ENCODE measurements around the gene FOXN4. TPM values are rescaled to one million over a fixed set of nuclear protein-coding genes. Genes with fewer than 3 reads are reported as not detected.

The FOXN4 gene
- polyA plus RNA-seq, 1 donor, result 0.12 TPM

- no peak for DNase-seq
Measured at GRCh38 chr12:109258201-109258600, 50.9 kb downstream of the FOXN4 start.

GRCh38 chr12:109256011-109256410 is 53.1 kb downstream of the FOXN4 start:
- DNase-seq, result no peak

DNA sequence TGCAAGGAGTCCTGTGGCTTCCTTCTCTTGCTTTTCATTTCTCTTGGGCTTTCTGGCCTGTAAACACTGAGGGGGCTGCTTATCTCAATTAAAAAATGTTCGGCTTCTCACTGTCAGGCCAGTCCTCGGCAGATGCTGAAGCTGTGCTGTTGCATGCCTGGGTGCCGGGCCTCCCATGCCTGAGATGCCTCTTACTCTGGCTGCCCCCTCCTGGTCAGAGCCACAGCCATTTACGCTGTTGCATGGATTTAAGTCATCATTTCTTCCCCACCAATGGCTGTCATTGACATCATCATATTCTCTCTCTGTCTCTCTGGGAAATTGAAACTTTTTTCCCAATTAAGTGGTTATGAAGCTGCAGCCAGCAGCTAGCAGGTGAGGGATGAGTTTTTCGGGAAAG is 53.7 kb downstream of the FOXN4 start:
- DNase-seq, result no peak

DNA sequence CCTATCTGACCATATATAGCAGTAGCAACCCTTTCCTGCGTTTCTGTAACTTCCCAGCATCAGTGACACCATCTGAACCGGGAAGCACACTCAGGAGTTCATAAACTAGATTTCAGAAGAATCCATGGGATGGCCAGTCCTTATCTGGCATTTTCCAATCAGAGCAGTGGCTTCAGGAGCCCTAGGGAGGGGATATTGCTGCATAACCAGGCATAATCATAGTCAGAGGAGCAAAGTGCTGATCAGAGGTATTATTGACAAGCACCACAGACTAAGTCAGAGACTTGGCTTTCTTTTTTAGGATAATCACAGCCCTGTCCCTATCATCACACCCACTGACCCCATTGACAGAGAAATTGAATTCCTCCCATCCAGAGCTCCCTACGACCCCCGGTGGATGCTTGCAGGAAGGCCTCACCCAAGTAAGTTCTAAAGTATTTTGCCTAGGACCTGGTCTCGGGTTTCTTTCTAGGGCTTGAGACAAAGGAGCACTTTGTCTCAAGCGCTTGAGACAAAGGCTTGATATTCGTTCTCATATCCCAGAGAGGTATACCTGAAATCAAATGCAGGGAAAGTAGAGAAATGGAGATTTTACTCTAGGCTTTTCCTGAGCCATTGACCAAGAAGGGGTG is 55.1 kb downstream of the FOXN4 start:
- no peak for DNase-seq

- no peak for DNase-seq
Measured at GRCh38 chr12:109252799-109253198, 56.3 kb downstream of the FOXN4 start.

DNA sequence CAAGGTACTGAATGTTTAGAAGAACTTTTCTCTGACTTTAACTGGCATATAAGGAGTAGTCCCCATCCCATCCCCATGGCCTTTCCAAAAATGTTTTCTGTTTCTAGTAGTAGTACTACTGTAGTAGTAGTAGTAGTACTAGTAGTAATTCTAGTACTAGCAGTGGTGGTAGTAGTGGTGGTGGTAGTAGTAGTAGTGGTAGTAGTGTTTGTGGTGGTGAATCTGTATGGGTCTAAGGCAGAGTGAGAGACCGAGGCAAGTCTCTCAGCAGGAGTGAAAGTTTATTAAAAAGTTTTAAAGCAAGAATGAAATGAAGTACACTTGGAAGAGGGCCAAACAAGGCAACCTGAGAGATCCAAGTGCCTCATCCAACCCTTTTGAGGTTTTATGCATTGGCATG is 58.6 kb downstream of the FOXN4 start:
- no peak for DNase-seq

DNA sequence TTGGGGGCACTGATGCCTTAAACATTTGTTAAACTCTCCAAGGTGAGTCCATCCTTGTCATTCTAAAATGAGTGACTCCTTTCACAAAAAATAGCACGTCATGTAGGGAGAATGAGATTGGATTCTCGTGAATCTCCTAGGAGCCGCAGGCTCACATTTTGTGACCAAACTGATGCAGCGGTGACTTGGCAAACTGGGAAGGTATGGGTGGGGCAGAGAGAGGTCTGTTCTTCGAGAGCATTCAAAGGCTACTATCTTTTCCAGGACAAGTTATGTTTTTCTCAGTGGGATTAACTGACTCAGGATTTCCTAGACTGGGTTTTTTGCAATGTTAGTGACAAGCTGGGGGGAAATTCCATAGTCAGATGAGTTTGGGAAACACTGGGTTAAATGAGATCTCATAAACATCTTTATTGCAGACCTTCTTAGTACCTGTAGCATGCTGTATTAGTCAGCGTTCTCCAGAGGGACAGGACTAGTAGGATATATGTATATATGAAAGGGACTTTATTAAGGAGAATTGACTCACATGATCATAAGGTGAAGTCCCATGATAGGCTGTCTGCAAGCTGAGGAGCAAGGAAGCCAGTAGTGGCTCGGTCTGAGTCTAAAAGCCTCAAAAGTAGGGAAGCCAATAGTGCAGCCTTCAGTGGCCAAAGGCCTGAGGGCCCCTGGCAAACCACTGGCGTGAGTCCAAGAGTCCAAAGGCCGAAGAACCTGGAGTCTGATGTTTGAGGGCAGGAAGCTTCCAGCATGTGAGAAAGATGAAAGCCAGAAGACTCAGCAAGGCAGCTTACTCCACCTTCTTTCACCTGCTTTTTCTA is 61.0 kb downstream of the FOXN4 start:
- no peak for DNase-seq

GRCh38 chr12:109246221-109246620 is 62.9 kb downstream of the FOXN4 start:
- no peak for DNase-seq

GRCh38 chr12:109244073-109244472 is 65.0 kb downstream of the FOXN4 start:
- no peak for DNase-seq

DNA sequence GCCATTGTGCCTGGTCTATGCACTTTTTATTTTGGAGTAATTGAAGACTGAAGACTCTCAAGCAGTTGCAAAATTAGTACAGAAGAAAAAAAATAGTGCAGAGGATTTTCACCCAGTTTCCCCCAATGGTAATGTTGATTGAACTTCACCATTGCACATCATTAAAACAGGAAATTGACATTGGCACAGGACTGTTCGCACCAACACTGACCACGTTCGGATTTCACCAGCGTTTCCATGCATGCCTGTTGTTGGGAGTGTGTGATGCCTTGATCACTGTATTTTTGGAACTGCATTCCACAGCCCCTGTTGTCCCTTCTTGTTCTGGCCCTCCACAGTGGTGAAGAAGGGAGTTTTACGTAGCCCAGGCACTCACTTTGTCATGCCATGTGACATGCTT is 67.1 kb downstream of the FOXN4 start:
- DNase-seq, result no peak

GRCh38 chr12:109240365-109240764 is 68.7 kb downstream of the FOXN4 start:
- no peak for DNase-seq

GRCh38 chr12:109239691-109240090 is 69.4 kb downstream of the FOXN4 start:
- no peak for DNase-seq

DNA sequence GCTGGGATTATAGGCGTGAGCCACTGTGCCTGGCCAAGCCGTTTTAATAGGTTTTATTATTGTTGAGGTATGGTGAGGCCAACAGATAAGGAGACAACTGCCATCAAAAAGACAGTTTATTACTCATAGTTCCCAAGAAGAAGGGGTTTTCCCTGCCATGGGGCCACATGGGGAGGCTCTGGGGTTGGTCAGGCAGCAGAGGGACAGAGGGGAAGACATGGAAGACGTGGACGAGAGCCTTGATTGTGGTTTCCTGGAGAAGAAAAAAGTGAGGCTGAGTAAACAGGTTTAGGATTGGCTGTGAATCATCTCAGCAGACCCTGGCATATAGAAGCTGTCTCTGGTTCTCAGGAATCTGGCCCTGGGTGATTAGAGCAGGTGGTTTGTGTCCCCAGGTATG is 69.9 kb downstream of the FOXN4 start:
- no peak for DNase-seq

DNA sequence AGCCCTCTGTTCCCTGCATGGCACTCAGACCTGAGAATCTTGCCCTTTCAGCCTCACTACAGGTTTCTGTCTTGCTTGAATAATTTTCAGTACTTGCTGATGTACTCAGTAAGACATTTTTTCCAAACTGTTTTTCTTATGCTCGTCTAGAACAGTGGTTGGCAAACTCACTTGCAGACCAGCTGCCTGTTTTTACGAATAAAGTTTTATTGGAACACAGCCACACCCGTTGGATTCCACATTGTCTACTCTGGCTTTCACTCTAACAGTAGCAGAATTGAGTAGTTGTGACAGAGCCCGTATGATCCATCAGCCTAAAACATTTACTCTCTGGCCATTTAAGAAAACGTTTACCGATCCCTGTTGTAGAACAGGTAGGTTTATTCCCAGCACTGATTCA is 72.8 kb downstream of the FOXN4 start:
- DNase-seq, result no peak

GRCh38 chr12:109234012-109234411 is 75.1 kb downstream of the FOXN4 start:
- no peak for DNase-seq

GRCh38 chr12:109232731-109233130 is 76.4 kb downstream of the FOXN4 start:
- DNase-seq, result no peak

DNA sequence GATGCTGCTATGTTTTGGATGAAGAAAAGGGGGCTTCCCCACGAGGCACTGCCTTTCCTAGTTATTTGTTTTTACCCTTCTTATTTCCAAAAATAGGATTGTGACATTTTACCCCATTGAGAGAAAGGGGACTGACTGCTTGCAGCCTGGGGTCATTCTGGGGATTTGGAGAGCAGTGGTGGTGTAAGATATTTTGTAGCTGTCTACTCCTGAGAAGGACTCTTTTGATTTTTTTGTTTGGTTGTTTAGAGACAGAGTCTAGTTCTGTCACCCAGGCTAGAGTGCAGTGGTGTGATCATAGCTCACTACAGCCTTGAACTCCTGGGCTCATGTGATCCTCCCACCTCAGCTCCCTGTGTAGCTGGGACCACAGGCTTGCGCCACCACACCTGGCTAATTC is 78.9 kb downstream of the FOXN4 start:
- no peak for DNase-seq

DNA sequence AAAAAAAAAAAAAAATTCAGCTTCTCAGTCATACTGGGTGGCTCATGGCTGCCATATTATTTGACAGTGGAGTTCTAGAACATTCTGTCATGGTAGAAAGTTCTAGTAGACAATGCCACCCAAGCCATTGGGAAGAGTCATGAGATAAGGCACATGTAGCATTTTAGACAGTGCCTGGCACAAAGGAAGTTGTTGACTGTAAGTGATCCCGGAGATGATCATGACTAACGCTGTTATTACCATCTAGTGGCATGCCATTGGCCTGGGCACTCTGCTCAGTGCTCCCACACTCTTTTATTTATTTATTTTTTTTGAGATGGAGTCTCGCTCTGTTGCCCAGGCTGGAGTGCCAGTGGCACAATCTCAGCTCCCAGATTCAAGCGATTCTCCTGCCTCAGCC is 80.4 kb downstream of the FOXN4 start:
- no peak for DNase-seq

Other genes with a start within 250 kb of the FOXN4 start
- 24.3 TPM for gene ALKBH2, start 215.8 kb downstream of the FOXN4 start, polyA plus RNA-seq (ENCODE audit: insufficient read length)
- gene UNG, start 211.7 kb downstream of the FOXN4 start, polyA plus RNA-seq (ENCODE audit: insufficient read length), result 27.0 TPM
- gene ACACB, start 192.7 kb downstream of the FOXN4 start, polyA plus RNA-seq (ENCODE audit: insufficient read length), result 13.6 TPM
- 0.25 TPM for gene MYO1H, start 38.6 kb upstream of the FOXN4 start, polyA plus RNA-seq (ENCODE audit: insufficient read length)
- gene KCTD10, start 168.0 kb upstream of the FOXN4 start, polyA plus RNA-seq (ENCODE audit: insufficient read length), result 32.6 TPM
- gene UBE3B, start 168.3 kb upstream of the FOXN4 start, polyA plus RNA-seq (ENCODE audit: insufficient read length), result 25.9 TPM

Measured in hindlimb muscle (tissue), 1 donor.